ENCODE results near the gene ZNF189. TPM values are rescaled to one million over a fixed set of nuclear protein-coding genes. Genes with fewer than 3 reads are reported as not detected.
A peak's percentile ranks its signal among the peaks of the same experiment; 100 is the strongest.

The ZNF189 gene
- total RNA-seq, 1 experiment from 2014 or later: 13.3 TPM

DNA sequence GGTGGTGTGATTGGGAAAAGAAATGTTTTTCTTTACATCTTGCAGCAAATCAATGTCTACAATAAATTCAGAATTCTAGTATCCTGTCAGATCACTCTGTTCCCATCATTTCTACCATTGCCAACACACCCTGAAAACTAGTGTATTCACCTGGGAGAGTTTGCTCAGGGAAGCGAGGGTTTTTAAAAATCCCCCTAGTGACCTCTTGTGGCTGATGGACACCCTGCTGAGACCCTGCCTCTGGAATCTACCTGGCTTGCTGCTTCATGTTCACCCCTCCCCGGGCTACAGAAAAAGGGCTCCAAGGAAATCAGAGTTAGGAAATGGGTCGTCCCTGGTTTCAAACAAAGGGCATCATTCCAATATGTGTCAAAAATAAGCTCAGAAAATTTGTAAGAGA lies 58.4 kb downstream of the ZNF189 start:
- no peak overlapping the region for H3K27ac ChIP-seq
- DNase-seq (ENCODE audit: low read depth in 1 of 2, low spot score in 2 of 2): no peak
- no peaks in the 10 kb centered on the region for H3K27me3 ChIP-seq (replicated peaks)
- H3K4me1 ChIP-seq (replicated peaks): no peaks in the 10 kb centered on the region
- H3K9me3 ChIP-seq (replicated peaks): no peaks in the 10 kb centered on the region
- H3K36me3 ChIP-seq: no peaks in the 10 kb centered on the region
- no peak overlapping the region for H3K4me3 ChIP-seq

DNA sequence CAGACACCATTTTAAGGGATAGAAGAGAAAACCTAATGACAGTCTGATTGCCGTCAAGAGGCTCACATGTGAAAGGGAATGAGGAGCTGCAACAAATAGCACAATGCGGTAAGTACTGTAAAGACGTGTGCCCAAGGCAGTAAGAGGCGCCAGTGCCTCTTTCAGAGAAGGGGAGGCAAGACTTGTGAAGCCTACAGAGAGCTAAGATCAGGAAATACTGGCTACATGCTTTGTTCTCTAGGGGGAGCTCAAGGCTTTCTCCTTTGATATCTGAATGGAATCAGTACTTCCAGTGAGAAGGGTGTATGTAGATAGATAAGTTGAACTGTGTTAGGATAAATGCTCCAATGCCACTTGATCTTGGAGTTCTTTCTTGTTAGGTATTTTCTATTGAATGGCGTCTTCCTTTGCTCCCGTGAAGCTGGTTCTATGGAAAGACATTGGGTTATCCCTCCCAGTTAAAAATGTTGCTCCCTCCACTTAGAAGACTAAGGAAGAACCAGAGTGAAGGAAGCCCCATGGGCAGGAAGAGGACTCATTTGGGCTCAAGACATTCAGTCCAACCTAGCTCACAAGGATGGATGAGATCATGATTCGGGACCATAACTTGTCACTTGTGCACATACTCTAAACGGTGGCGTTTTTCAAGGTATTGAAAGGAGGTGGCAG lies 60.4 kb downstream of the ZNF189 start:
- Histone ChIP-seq H3K4me1 (replicated peaks) (peaks cover 19% of the 10 kb centered on the region), H3K36me3 (no peaks in the 10 kb centered on the region), H3K27me3 (replicated peaks) (no peaks in the 10 kb centered on the region), H3K27ac (no peak overlapping the region), H3K4me3 (no peak overlapping the region), H3K9me3 (replicated peaks) (no peaks in the 10 kb centered on the region)
- peak in 1 of 2 experiments; percentile 52 for DNase-seq (ENCODE audit: low read depth in 1 of 2, low spot score in 2 of 2)

Other genes starting within 250 kb of the ZNF189 start
- not detected in 2 replicates for gene BAAT, start 13.8 kb upstream of the ZNF189 start, total RNA-seq (2014; rRNA removed; shearing (Covaris generic))
- gene MRPL50, start 233 bp upstream of the ZNF189 start, total RNA-seq (2014; rRNA removed; shearing (Covaris generic)): 11.3 and 15.5 TPM in 2 replicates
- gene ALDOB, start 36.9 kb downstream of the ZNF189 start, total RNA-seq (2014; rRNA removed; shearing (Covaris generic)): not detected in 2 replicates
- gene RNF20, start 135.0 kb downstream of the ZNF189 start, total RNA-seq (2014; rRNA removed; shearing (Covaris generic)): 31.7 and 37.1 TPM in 2 replicates
- gene PPP3R2, start 196.1 kb downstream of the ZNF189 start, total RNA-seq (2014; rRNA removed; shearing (Covaris generic)): not detected in 2 replicates

Data from SJSA1 (cell line).